Measurements from ENCODE around the gene C12orf60.

DNA sequence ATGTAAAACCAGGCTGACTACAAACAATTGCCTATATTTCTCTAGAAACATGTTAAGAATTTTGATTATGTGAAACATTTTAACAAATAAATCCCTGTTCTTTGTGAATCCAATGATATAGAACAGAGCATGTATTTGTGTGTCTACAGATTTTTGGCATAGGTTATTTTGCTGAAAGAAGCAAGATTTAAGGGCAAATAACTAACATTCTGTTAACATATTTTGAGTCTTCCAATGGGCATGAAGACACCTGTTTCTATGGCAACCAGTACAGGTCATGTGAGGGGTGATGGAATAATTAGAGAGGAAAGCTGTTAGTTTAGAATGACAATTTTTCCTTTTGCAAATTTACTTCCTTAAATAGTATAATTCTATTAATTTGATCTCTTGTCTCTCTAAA, 31.0 kb downstream of the C12orf60 start:
- TF ChIP-seq, protein P1, sequence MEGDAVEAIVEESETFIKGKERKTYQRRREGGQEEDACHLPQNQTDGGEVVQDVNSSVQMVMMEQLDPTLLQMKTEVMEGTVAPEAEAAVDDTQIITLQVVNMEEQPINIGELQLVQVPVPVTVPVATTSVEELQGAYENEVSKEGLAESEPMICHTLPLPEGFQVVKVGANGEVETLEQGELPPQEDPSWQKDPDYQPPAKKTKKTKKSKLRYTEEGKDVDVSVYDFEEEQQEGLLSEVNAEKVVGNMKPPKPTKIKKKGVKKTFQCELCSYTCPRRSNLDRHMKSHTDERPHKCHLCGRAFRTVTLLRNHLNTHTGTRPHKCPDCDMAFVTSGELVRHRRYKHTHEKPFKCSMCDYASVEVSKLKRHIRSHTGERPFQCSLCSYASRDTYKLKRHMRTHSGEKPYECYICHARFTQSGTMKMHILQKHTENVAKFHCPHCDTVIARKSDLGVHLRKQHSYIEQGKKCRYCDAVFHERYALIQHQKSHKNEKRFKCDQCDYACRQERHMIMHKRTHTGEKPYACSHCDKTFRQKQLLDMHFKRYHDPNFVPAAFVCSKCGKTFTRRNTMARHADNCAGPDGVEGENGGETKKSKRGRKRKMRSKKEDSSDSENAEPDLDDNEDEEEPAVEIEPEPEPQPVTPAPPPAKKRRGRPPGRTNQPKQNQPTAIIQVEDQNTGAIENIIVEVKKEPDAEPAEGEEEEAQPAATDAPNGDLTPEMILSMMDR (IDR thresholded peaks at IDR 0.05): no peak
- TF ChIP-seq POLR2A (IDR thresholded peaks at IDR 0.05) (no peak), EP300 (IDR thresholded peaks at IDR 0.05) (no peak), POLR2AphosphoS5 (IDR thresholded peaks at IDR 0.05) (no peak)

Data from suprapubic skin (tissue), 4 donors.